ENCODE results near the gene CLN3. TPM values are rescaled to one million over a fixed set of nuclear protein-coding genes. Genes with fewer than 3 reads are reported as not detected.
A peak's percentile ranks its signal among the peaks of the same experiment; 100 is the strongest.

Gene CLN3
- total RNA-seq, 1 donor from 2014 or later, result 36.0 TPM

GRCh38 chr16:28534542-28535373 lies 42.9 kb upstream of the CLN3 start:
- no peaks in the 10 kb centered on the region for H3K9me3 Mint-ChIP-seq
- DNase-seq (ENCODE audit: extremely low spot score, unreplicated experiment), result no peak
- H3K4me3 Mint-ChIP-seq, result no peak overlapping the region
- H3K4me1 Mint-ChIP-seq (ENCODE audit: unreplicated experiment), result peaks cover 7% of the 10 kb centered on the region
- H3K27me3 Mint-ChIP-seq, result no peaks in the 10 kb centered on the region
- H3K36me3 Mint-ChIP-seq, result no peaks in the 10 kb centered on the region
- no peak overlapping the region for H3K27ac Mint-ChIP-seq
- TF ChIP-seq CTCF (conservative IDR thresholded peaks at IDR 0.05), result no peak

- Mint-ChIP-seq H3K9me3 (no peaks in the 10 kb centered on the region), H3K27ac (no peak overlapping the region), H3K4me3 (no peak overlapping the region), H3K27me3 (no peaks in the 10 kb centered on the region), H3K36me3 (no peaks in the 10 kb centered on the region), H3K4me1 (ENCODE audit: unreplicated experiment) (peaks cover 7% of the 10 kb centered on the region)
- no peak for DNase-seq (ENCODE audit: extremely low spot score, unreplicated experiment)
- no peak for TF ChIP-seq CTCF (conservative IDR thresholded peaks at IDR 0.05)
Observed at GRCh38 chr16:28532940-28533647, 41.2 kb upstream of the CLN3 start.

GRCh38 chr16:28531777-28532744 lies 40.2 kb upstream of the CLN3 start:
- no peak for DNase-seq (ENCODE audit: extremely low spot score, unreplicated experiment)

GRCh38 chr16:28529124-28529523 lies 37.2 kb upstream of the CLN3 start:
- DNase-seq (ENCODE audit: extremely low spot score, unreplicated experiment), result no peak
- no peak for TF ChIP-seq CTCF (conservative IDR thresholded peaks at IDR 0.05)
- Mint-ChIP-seq H3K27me3 (no peaks in the 10 kb centered on the region), H3K4me1 (ENCODE audit: unreplicated experiment) (peaks cover 7% of the 10 kb centered on the region), H3K36me3 (no peaks in the 10 kb centered on the region), H3K9me3 (no peaks in the 10 kb centered on the region), H3K4me3 (no peak overlapping the region), H3K27ac (peak overlapping the region; percentile 62)

More at GRCh38 chr16:28531777-28532744, 40.2 kb upstream of the CLN3 start:
- Mint-ChIP-seq H3K4me3 (no peak overlapping the region), H3K27ac (peak overlapping the region; percentile 48), H3K9me3 (no peaks in the 10 kb centered on the region), H3K36me3 (no peaks in the 10 kb centered on the region), H3K27me3 (no peaks in the 10 kb centered on the region), H3K4me1 (ENCODE audit: unreplicated experiment) (peaks cover 7% of the 10 kb centered on the region)
- TF ChIP-seq CTCF (conservative IDR thresholded peaks at IDR 0.05), result no peak

- H3K36me3 Mint-ChIP-seq, result no peaks in the 10 kb centered on the region
Observed at GRCh38 chr16:28528463-28528867, 36.6 kb upstream of the CLN3 start.

More at GRCh38 chr16:28528463-28528867, 36.6 kb upstream of the CLN3 start:
- no peak overlapping the region for H3K4me3 Mint-ChIP-seq
- peaks cover 7% of the 10 kb centered on the region for H3K4me1 Mint-ChIP-seq (ENCODE audit: unreplicated experiment)
- H3K27ac Mint-ChIP-seq, result peak overlapping the region; percentile 62
- H3K9me3 Mint-ChIP-seq, result no peaks in the 10 kb centered on the region
- H3K27me3 Mint-ChIP-seq, result no peaks in the 10 kb centered on the region
- DNase-seq (ENCODE audit: extremely low spot score, unreplicated experiment), result no peak
- TF ChIP-seq CTCF (conservative IDR thresholded peaks at IDR 0.05), result no peak
